GM21367 (cell line): ENCODE results near the gene PHRF1.

Source experiments
- ATAC-seq: cut with Tn5 transposase; IDR thresholded peaks from one replicate; pipeline ENCODE4 v1.9.1; 2021; ENCODE audit not compliant: unreplicated experiment

Gene PHRF1

DNA sequence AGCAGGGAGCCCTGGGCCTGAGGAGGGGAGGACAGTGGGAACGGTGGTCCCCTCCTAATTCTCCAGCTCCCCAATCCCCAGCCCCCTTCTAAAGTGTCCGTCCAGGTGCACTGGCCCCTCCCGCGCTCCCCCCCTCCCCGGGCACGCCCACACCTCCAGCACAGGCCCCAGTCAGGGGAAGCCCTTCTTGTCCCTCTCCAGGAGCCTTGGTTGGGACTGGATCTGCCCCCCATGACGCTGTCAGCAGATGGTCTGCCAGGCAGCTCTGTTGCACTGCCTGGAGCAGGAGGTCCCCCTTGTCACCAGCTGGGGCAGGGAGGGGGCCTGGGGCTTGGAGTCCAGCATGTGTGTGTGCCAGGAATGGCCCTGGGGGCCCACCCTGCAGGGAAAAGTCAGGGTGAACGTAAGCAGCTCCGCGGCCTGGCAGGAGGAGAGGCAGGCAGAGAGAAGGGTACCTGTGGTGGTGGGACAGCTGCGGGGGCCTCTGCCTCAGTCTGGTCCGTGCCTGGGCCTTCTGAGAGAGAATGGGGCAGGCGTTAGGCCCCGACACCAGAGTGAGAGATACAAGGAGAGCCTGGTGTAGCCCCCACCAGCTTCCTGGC is 37.9 kb downstream of the PHRF1 start:
- no peak for ATAC-seq

- no peak for ATAC-seq
These were observed 38.6 kb downstream of the PHRF1 start for GRCh38 chr11:614623-615503.

GRCh38 chr11:615504-616319 is 39.4 kb downstream of the PHRF1 start, which contains the start of gene IRF7:
TSS of gene IRF7 (minus strand) at chr11:615950. CDS start at chr11:615364, 586 bp downstream.
- ATAC-seq, result peak; percentile 69

DNA sequence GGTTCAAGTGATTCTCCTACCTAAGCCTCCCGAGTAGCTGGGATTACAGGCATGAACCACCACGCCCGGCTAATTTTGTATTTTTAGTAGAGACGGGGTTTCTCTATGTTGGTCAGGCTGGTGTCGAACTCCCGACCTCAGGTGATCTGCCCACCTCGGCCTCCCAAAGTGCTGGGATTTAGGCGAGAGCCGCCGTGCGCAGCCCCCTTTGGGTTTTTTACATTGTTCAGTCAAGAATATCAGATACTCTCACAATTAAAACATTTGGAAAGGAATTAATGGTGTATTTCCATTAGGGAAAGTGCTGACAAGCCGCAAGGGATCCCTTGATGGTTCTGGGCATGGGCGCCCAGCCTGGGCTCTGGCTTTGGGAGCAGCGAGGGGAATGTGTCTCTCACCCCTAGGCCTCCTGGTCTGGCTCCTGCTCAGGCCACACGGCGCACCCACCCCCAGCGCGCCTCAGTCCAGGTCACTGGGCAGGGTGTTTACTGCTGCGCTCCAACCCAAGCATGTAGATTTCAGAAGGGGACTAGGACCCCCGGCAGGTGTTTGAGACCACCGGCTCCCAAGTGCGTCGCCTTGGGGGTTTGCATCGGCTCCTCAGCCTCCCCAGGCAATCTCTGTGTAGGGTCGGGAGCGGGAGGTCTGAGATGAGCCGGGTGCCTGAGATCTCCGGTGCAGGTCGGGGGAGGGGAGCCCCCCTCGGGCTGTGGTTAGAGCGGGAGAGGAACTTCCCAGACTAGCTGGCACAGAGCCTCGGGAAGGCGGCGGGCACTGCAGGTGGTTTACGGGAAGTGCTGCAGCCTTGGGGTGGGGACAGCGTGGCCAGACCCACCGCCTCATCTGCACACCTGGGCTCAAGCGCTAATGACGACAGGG is 40.3 kb downstream of the PHRF1 start:
- no peak for ATAC-seq

- no peak for ATAC-seq
These were observed 41.1 kb downstream of the PHRF1 start for GRCh38 chr11:617199-617911.

DNA sequence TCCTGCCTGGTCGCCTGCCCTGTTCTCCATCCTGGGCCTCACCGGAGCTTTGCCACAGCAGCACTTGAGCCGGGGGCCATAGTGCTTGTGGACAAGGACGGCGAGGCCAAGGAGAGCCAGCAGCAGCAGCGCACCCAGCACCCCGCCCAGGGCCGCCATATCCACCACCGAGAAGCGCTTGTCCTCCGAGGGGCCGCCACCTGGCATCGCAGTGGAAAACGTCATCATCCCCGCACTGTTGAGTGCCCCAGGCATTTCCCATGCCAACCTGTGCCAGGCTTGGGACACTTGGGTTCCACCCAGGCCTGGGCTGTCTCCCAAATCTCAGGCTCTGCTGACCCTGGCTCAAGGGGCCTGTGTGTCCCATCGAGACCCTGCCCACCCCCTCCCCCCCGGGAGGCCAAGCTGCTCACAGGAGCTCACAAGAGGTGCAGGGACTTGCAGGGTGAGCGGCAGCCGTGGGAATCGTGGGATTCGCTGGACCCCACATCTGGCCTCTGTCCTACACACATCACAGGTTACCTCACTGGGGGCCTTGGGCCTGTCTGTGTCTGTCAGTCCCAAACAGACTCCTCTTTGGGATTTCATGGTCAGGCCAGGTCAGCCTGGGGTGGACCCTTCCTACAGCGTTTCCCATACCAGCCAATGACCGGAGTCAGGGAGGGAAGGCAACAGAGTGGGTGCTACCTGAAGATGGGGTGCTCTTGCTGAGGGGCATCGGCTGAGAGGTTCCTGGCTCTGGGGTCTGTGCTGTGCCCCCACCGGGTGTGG is 41.8 kb downstream of the PHRF1 start:
- no peak for ATAC-seq

GRCh38 chr11:618856-619627 is 42.8 kb downstream of the PHRF1 start:
- ATAC-seq, result no peak

GRCh38 chr11:619628-620050 is 43.4 kb downstream of the PHRF1 start:
- no peak for ATAC-seq

DNA sequence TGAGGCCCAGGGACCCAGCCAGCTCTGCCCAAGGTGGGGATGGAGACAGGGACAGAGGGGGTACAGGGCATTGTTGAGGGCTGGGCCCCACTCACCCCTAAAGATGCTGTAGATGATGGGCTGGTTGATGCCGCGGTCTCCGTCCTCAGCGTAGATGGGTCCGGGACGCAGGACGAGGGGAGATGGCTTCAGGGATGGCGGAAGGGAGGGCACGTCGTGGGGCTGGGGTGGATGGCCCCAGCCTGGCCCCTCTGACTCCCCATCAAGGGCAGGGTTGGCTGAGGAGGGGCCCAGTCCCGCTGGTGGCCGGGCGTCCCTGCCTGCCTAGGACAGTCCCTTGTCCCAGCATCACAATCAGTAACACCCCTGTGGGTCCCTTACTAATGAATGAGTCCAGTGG is 43.9 kb downstream of the PHRF1 start:
- no peak for ATAC-seq

GRCh38 chr11:620935-621814 is 44.9 kb downstream of the PHRF1 start:
- ATAC-seq, result no peak

DNA sequence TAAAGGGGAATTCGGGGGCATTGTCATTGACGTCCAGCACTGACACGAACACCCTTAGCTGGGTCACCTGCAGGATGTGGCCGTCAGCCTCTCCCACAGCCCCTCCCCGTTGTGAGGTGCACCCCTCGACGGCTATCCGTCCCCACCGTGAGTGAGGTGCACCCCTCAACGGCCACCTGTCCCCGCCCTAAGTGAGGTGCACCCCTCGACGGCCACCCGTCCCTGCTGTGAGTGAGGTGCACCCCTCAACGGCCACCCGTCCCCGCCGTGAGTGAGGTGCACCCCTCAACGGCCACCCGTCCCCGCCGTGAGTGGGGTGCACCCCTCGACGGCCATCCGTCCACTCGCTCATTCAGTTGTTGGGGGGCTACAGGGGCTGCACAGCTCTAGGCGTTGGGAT is 45.6 kb downstream of the PHRF1 start:
- ATAC-seq, result no peak

- ATAC-seq, result no peak
These were observed 47.1 kb downstream of the PHRF1 start for GRCh38 chr11:623349-623869.

- no peak for ATAC-seq
These were observed 47.9 kb downstream of the PHRF1 start for GRCh38 chr11:623999-624704.

DNA sequence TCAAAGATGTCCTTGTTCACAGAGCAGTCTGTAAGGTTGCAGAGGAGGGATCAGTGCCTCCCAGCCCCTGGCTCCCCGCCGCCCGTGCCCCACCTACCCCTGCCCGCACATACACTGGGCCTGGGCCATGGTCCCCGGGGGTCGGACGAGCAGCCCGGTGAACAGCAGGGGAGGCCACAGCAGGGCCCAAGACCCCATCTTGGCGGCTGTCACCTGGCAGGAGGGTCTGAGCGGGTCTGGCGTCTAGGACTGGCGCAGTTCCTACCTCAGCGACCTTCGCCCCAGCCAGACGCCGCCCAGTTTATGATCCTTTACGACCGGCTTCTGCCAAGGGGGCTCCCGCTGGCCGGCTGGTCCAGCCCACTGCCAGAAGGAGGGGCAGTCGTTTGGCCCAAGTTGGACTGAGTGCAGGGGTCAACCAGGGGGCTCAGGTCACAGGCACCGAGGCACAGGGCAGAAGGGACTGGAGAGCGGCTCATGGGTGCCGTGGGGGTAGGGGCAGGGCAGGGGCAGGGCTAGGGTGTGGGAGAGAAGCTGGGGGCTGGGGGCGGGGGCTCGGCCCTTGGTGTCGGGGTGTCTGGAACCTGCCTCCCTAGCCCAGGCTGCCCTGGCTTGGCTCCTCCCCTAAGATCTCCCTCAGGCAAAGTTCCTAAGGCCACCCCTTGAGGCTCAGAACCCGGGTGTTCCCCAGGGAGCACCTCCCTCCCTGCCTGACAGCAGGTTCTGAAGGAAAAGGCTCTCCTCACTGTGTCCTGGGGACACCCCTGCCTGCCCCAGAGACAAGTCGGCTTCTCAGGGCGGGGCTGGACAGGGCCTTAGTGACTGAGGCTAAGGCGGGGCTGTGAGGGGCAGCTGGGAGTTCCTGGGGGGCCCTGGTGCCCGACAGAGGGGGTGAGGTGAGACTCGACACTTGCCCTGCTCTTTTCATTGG is 48.7 kb downstream of the PHRF1 start, which contains the start of gene CDHR5:
CDHR5 (minus strand) TSS at position 251 of the 931 bp plus-strand sequence; CDS start at position 198, 53 bp downstream.
- ATAC-seq, result no peak

GRCh38 chr11:625636-626268 is 49.5 kb downstream of the PHRF1 start:
- no peak for ATAC-seq
